MM.1S (cell line): ENCODE data around the gene SLC4A5.

Source experiments
- DNase-seq: peaks from one replicate; pipeline ENCODE4 v3.0.0-alpha.2; 2015
- H2AFZ ChIP-seq: fragments of 300-600 bp; sonication (generic); 2 replicates; pipeline ENCODE4 v1.6.0; 2016; ENCODE audit warnings: antibody characterized with exemption, low read length
- H3F3A ChIP-seq: fragments of 300-600 bp; sonication (generic); 2 replicates; pipeline ENCODE4 v1.6.1; 2016; ENCODE audit warnings: mild to moderate bottlenecking, antibody characterized with exemption, low read length, moderate library complexity, mixed read lengths; ENCODE audit not compliant: insufficient read depth
- H3K27ac ChIP-seq: fragments of 300-600 bp; sonication (generic); 2 replicates; pipeline ENCODE4 v1.5.1; 2016; ENCODE audit warnings: mild to moderate bottlenecking, low read length
- H3K27me3 ChIP-seq: fragments of 300-600 bp; sonication (generic); replicated peaks from 2 replicates; pipeline ENCODE4 v1.6.0; 2016; ENCODE audit warnings: low read length; ENCODE audit not compliant: insufficient read depth
- H3K36me3 ChIP-seq: fragments of 300-600 bp; sonication (generic); replicated peaks from 2 replicates; pipeline ENCODE4 v1.6.1; 2016; ENCODE audit warnings: mild to moderate bottlenecking, low read length, mixed read lengths; ENCODE audit not compliant: insufficient read depth
- H3K4me1 ChIP-seq: fragments of 300-600 bp; sonication (generic); 2 replicates; pipeline ENCODE4 v1.6.1; 2016; ENCODE audit warnings: low read length, mixed read lengths
- H3K4me2 ChIP-seq: fragments of 300-600 bp; sonication (generic); 2 replicates; pipeline ENCODE4 v1.6.0; 2016; ENCODE audit warnings: low read depth, low read length
- H3K4me3 ChIP-seq: fragments of 300-600 bp; sonication (generic); 2 replicates; pipeline ENCODE4 v1.5.1; 2016; ENCODE audit warnings: low read length, mixed read lengths
- H3K79me2 ChIP-seq: fragments of 300-600 bp; sonication (generic); 2 replicates; pipeline ENCODE4 v1.6.1; 2016; ENCODE audit warnings: mixed run types, low read length, mixed read lengths
- H3K9ac ChIP-seq: fragments of 300-600 bp; sonication (generic); 2 replicates; pipeline ENCODE4 v1.6.1; 2016; ENCODE audit warnings: low read length, mixed read lengths
- H3K9me2 ChIP-seq: fragments of 300-600 bp; sonication (generic); replicated peaks from 2 replicates; pipeline ENCODE4 v1.6.1; 2016; ENCODE audit warnings: mild to moderate bottlenecking, low read length, mixed read lengths; ENCODE audit not compliant: insufficient read depth
- H3K9me3 ChIP-seq: fragments of 300-600 bp; sonication (generic); replicated peaks from 2 replicates; pipeline ENCODE4 v1.6.1; 2016; ENCODE audit warnings: mild to moderate bottlenecking, low read length, mixed read lengths; ENCODE audit not compliant: insufficient read depth
- H4K20me1 ChIP-seq: fragments of 300-600 bp; sonication (generic); 2 replicates; pipeline ENCODE4 v1.6.1; 2016; ENCODE audit warnings: mild to moderate bottlenecking, low read length, moderate library complexity, mixed read lengths; ENCODE audit not compliant: insufficient read depth
- EZH2 ChIP-seq: fragments of 300-600 bp; sonication (generic); optimal IDR thresholded peaks from 2 replicates; pipeline ENCODE3; 2017; ENCODE audit warnings: low read depth, mild to moderate bottlenecking, antibody characterized with exemption, low read length, mixed read lengths
- EZH2phosphoT487 ChIP-seq: fragments of 300-600 bp; sonication (generic); IDR thresholded peaks from 2 replicates; pipeline ENCODE4 v1.6.1; 2018; ENCODE audit warnings: antibody characterized with exemption, low read length
- TF ChIP-seq, protein P1 (sequence below): fragments of 300-600 bp; sonication (generic); IDR thresholded peaks from 2 replicates; pipeline ENCODE4 v1.5.1; 2016; ENCODE audit warnings: antibody characterized with exemption, low read length, mixed read lengths

SLC4A5 gene

DNA sequence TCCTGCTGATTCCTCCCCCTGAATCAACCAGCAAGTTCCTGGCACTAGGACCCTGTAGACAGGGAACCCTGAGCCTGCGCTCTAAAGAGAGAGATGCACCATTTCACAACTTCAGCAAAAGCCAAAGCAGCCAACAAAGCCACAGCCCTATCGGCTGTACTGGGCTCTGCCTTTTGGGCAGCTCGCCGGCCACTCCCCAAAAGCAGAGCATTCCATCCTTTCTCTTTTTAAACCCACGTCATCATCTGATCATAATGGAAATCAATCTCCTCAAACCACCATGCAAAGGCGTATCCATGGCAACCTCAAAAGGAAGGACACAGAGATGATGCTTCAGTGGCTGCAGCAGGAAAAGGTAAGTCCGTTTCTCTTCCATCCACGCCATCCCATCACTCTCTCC, 42.2 kb upstream of the SLC4A5 start:
- no peaks in the 10 kb centered on the region for H3K36me3 ChIP-seq
- no peaks in the 10 kb centered on the region for H3K9me2 ChIP-seq
- H3K4me1 ChIP-seq: 0 out of 2 replicates have a peak, but pooled peaks cover 6% of the 10 kb centered on the region
- H3K27me3 ChIP-seq: no peaks in the 10 kb centered on the region
- no peaks in the 10 kb centered on the region for H3K9me3 ChIP-seq
- H3K79me2 ChIP-seq: peaks cover 40% of the 10 kb centered on the region
- no peaks in the 10 kb centered on the region for H4K20me1 ChIP-seq
- no peak overlapping the region for H3K4me2 ChIP-seq
- no peak overlapping the region for H3K4me3 ChIP-seq
- H3F3A ChIP-seq: no peaks in the 10 kb centered on the region
- TF ChIP-seq, protein P1, sequence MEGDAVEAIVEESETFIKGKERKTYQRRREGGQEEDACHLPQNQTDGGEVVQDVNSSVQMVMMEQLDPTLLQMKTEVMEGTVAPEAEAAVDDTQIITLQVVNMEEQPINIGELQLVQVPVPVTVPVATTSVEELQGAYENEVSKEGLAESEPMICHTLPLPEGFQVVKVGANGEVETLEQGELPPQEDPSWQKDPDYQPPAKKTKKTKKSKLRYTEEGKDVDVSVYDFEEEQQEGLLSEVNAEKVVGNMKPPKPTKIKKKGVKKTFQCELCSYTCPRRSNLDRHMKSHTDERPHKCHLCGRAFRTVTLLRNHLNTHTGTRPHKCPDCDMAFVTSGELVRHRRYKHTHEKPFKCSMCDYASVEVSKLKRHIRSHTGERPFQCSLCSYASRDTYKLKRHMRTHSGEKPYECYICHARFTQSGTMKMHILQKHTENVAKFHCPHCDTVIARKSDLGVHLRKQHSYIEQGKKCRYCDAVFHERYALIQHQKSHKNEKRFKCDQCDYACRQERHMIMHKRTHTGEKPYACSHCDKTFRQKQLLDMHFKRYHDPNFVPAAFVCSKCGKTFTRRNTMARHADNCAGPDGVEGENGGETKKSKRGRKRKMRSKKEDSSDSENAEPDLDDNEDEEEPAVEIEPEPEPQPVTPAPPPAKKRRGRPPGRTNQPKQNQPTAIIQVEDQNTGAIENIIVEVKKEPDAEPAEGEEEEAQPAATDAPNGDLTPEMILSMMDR: no peak
- TF ChIP-seq EZH2: no peak
- TF ChIP-seq EZH2phosphoT487: no peak
- H3K27ac ChIP-seq: no peak overlapping the region
- H2AFZ ChIP-seq: no peak overlapping the region
- no peak overlapping the region for H3K9ac ChIP-seq
- no peak for DNase-seq

DNA sequence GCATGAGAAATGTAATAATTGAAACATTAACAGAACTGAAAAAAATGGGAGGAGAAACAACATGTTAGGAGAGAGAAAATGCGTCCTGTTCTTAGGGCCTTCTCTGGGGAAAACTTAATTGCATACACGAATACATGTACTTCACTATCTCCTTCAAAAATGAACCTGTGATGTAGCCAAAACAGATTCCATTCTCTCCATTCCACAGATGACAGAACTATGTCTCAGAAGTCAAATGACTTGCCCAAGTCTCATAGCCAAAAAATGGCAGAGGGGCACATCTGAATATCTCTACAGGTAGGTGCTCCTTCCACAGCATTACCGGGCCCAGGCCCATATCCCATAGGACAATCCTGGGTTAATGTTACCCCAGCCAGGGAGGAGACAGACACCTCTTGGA, 40.8 kb upstream of the SLC4A5 start:
- Histone ChIP-seq H4K20me1 (no peaks in the 10 kb centered on the region), H3K4me1 (no peaks in the 10 kb centered on the region), H3K4me2 (no peak overlapping the region), H2AFZ (no peak overlapping the region), H3K4me3 (no peak overlapping the region), H3K79me2 (peaks cover 33% of the 10 kb centered on the region), H3K36me3 (no peaks in the 10 kb centered on the region), H3K27me3 (no peaks in the 10 kb centered on the region), H3F3A (no peaks in the 10 kb centered on the region), H3K9ac (no peak overlapping the region), H3K9me2 (no peaks in the 10 kb centered on the region), H3K27ac (no peak overlapping the region), H3K9me3 (no peaks in the 10 kb centered on the region)
- TF ChIP-seq, protein P1: no peak
- TF ChIP-seq EZH2: no peak
- no peak for TF ChIP-seq EZH2phosphoT487
- DNase-seq: no peak

DNA sequence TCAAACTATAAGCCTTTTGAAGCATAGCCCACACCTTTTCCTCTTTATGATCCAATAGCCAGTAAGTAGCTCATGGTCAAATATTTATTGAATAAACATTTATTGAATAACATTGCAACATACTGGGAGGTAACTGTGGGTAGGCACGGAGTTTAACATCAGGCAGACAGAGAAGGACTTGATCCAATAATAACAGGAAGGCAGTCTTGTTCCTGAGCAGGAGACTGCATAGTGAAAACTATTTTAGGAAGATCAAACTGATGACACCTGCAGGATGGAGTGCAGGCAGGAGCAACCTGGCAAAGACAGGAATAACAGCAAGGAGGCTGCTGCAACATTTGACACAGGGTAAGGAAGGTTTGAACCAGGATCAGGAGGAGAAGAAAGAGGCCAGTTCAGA, 40.0 kb upstream of the SLC4A5 start:
- H3K9ac ChIP-seq: no peak overlapping the region
- TF ChIP-seq EZH2phosphoT487 (no peak), EZH2 (no peak)
- TF ChIP-seq, protein P1: no peak
- DNase-seq: no peak
- no peaks in the 10 kb centered on the region for H3K9me3 ChIP-seq
- H3K4me2 ChIP-seq: no peak overlapping the region
- no peaks in the 10 kb centered on the region for H3K4me1 ChIP-seq
- H3F3A ChIP-seq: no peaks in the 10 kb centered on the region
- H4K20me1 ChIP-seq: no peaks in the 10 kb centered on the region
- no peaks in the 10 kb centered on the region for H3K9me2 ChIP-seq
- H3K27ac ChIP-seq: no peak overlapping the region
- no peaks in the 10 kb centered on the region for H3K27me3 ChIP-seq
- H3K4me3 ChIP-seq: no peak overlapping the region
- H3K36me3 ChIP-seq: no peaks in the 10 kb centered on the region
- H2AFZ ChIP-seq: no peak overlapping the region
- H3K79me2 ChIP-seq: peaks cover 25% of the 10 kb centered on the region
